Duodenal mucosa (tissue), 2 donors: Measurements from ENCODE around the gene ACYP2.
"Not testable (repeated sequence)": the region's sequence is repeated elsewhere in the genome, so short reads cannot be mapped to it uniquely, and the experiment has no call there.

Source experiments
- H3K27ac ChIP-seq: one replicate; pipeline ENCODE4 v1.7.0; 2013; ENCODE audit warnings: low read depth, low read length
- H3K27me3 ChIP-seq, 2 donors: one replicate each; pipeline ENCODE4 v1.7.0; 2013; ENCODE audit warnings: low read length in 2 of 2, control low read depth in 1 of 2; ENCODE audit not compliant: insufficient read depth in 2 of 2, control insufficient read depth in 1 of 2
- H3K36me3 ChIP-seq, 2 donors: one replicate each; pipeline ENCODE4 v1.7.0; 2013; ENCODE audit warnings: low read length in 2 of 2, control low read depth in 1 of 2; ENCODE audit not compliant: insufficient read depth in 2 of 2, control insufficient read depth in 1 of 2
- H3K4me1 ChIP-seq, 2 donors: one replicate each; pipeline ENCODE4 v1.7.0; 2013; ENCODE audit warnings: low read length in 2 of 2, control low read depth in 1 of 2; ENCODE audit not compliant: insufficient read depth in 2 of 2, control insufficient read depth in 1 of 2
- H3K4me3 ChIP-seq, 2 donors: one replicate each; pipeline ENCODE4 v1.7.0; 2013; ENCODE audit warnings: low read length in 2 of 2, low read depth in 1 of 2
- H3K9ac ChIP-seq, 2 donors: one replicate each; pipeline ENCODE4 v1.7.0; 2013; ENCODE audit warnings: low read length in 2 of 2, low read depth in 1 of 2
- H3K9me3 ChIP-seq, 2 donors: one replicate each; pipeline ENCODE4 v1.7.0; 2013; ENCODE audit warnings: low read length in 2 of 2, control low read depth in 1 of 2; ENCODE audit not compliant: control insufficient read depth in 1 of 2

ACYP2 gene

DNA sequence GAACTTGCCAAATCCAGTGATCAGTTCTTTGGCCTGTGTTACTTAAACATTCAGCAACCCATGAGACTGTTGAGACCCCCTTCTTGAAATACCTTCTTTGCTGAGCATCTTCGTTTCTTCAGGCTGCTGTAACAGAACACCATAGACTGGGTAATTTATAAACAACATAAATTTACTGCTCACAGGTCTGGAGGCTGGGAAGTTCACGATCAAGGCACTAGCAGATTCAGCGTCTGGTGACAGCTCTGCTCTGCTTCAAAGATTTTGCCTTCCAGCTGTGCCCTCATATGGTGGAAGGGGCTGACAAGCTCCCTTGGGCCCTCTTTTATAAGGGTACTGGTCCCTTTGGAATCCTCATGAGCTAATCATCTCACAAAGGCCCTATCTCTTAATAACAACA lies 169.4 kb downstream of the ACYP2 start:
- Histone ChIP-seq H3K27ac (no peak overlapping the region), H3K27me3 (no peaks in the 10 kb centered on the region), H3K4me3 (no peak overlapping the region), H3K9me3 (no peaks in the 10 kb centered on the region), H3K36me3 (no peaks in the 10 kb centered on the region), H3K4me1 (no peaks in the 10 kb centered on the region), H3K9ac (no peak overlapping the region)

DNA sequence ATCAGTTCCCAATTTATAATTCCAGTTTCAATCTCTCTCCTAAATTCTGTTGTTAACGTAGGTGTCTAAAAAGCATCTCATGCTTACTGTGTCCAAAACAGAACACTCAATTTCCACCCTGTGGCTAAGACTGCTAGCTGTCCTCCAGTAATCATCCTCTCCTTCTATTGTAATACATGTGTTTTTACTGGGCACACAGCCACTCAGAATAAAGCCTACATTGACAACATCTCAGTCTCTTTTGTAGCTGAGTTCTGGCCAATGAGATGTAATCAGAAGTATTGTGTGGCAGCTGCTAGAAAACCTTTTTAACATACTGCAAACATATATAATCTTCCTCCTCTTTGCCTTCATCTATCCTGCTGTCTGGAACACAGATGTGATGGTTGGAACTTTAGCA lies 170.0 kb downstream of the ACYP2 start:
- Histone ChIP-seq H3K4me3 (no peak overlapping the region), H3K36me3 (no peaks in the 10 kb centered on the region), H3K4me1 (no peaks in the 10 kb centered on the region), H3K27ac (no peak overlapping the region), H3K27me3 (no peaks in the 10 kb centered on the region), H3K9me3 (no peaks in the 10 kb centered on the region), H3K9ac (no peak overlapping the region)

DNA sequence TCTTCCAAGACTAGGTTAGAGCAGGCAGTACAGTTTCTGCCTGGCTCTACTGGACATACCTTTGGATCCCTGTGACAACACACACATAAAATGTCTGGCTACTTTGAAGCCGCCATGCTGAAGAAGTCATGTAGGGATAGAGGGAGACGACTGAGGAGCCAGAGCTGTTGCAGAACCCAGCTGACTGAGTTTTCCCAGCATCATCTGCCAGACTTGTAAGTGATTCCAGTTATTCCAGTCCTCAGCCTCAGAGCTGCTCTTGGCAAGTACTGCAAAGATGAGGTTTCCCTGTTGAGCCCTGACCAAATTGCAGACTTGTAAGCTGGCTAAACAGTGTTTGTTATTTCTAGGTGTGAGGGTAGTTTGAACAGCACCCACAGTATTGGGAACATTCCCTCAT lies 172.1 kb downstream of the ACYP2 start:
- H3K36me3 ChIP-seq = no peaks in the 10 kb centered on the region
- no peaks in the 10 kb centered on the region for H3K4me1 ChIP-seq
- H3K27me3 ChIP-seq = no peaks in the 10 kb centered on the region
- no peaks in the 10 kb centered on the region for H3K9me3 ChIP-seq
- H3K4me3 ChIP-seq = no peak overlapping the region
- H3K27ac ChIP-seq = no peak overlapping the region
- H3K9ac ChIP-seq = no peak overlapping the region

DNA sequence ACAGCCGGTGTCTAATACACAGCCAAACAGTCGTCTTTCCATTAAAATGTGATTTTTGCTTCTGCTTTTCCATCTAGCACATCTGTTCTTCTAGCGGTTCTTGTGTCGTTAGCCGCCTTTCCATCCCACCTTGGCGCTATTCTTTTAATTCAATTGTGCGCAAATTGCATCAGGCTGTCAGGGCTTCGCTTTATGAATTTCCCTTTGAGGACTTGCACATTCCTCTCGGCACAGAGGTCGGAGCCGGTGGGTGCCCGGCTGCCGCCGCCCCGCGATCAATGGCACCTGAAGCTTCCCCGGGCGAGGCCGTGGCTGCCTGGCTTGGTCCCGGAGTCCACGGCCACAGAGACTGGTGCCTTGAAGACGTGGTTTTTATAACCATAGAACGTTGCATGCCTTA lies 174.5 kb downstream of the ACYP2 start:
- H3K27me3 ChIP-seq = no peaks in the 10 kb centered on the region
- no peak overlapping the region for H3K9ac ChIP-seq
- no peaks in the 10 kb centered on the region for H3K9me3 ChIP-seq
- H3K27ac ChIP-seq = no peak overlapping the region
- no peak overlapping the region for H3K4me3 ChIP-seq
- H3K36me3 ChIP-seq = no peaks in the 10 kb centered on the region
- no peaks in the 10 kb centered on the region for H3K4me1 ChIP-seq

DNA sequence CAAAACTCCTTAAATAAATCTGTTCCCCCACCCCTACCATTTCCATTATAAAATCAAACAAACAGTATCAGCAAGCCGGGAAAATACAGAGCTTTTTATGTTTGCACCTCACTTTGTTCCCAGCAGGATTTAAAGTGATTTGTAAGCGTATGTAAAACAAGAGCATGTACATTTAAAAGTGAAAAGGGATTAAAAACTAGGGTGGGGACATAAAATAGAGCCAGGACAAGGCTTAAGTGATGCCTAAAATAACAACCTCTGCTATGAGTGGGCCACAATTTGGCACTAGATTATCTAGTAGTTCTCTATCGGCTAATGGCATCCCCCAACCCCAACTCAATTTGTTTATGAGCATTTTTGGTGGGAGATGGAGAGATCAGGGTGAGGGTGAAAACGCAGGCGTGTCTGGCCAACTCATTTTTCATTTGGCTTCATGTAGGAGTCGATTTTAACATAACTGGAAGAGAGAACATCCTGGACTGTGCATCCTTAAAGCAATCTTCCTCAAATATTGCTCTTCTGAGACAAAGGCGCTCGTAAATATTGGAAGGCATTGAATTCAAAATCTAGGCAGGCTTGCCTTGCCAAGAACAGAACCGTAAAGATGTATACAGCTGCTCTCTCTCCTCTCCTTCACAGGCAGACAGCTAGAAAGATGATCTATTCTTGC lies 175.1 kb downstream of the ACYP2 start:
- Histone ChIP-seq H3K9me3 (no peaks in the 10 kb centered on the region), H3K27ac (no peak overlapping the region), H3K27me3 (no peaks in the 10 kb centered on the region), H3K9ac (no peak overlapping the region), H3K36me3 (no peaks in the 10 kb centered on the region), H3K4me3 (no peak overlapping the region), H3K4me1 (no peaks in the 10 kb centered on the region)

DNA sequence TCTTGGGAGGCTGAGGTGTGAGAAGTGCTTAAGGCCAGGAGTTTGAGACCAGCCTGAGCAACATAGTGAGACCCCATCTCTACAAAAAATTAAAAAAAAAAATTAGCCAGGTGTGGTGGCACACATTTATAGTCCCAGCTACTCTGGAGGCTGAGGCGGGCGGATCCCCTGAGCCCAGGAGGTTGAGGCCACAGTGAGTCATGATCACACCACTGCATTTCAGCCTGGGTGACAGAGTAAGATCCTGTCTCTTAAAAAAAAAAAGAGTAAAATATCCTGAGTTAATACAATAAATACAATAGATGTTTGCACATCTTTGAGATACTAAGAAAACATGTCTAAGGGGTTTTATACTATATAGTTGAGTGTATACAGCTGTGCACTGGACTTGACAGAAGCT lies 179.2 kb downstream of the ACYP2 start:
- not testable (repeated sequence) for H3K4me1 ChIP-seq, H3K27ac ChIP-seq, H3K9me3 ChIP-seq, H3K27me3 ChIP-seq, H3K9ac ChIP-seq, H3K36me3 ChIP-seq, H3K4me3 ChIP-seq

DNA sequence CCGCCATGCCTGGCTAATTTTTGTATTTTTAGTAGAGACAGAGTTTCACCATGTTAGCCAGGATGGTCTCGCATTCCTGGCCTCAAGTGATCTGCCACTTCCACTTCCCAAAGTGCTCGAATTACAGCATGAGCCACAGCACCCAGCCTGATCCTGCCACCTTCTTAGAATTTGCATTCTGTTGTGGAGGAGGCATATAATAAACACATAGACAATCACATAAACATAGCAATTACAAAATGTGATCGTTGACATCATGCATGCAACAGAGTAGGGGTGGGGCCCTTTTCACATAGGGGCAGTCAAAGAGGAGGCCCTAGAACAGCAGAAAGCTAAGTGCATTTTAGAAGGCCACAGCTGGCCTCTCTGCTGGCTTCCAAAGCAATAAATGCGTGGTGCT lies 180.5 kb downstream of the ACYP2 start:
- no peaks in the 10 kb centered on the region for H3K4me1 ChIP-seq
- no peaks in the 10 kb centered on the region for H3K27me3 ChIP-seq
- H3K4me3 ChIP-seq = no peak overlapping the region
- H3K9me3 ChIP-seq = no peaks in the 10 kb centered on the region
- no peak overlapping the region for H3K27ac ChIP-seq
- H3K36me3 ChIP-seq = no peaks in the 10 kb centered on the region
- no peak overlapping the region for H3K9ac ChIP-seq

DNA sequence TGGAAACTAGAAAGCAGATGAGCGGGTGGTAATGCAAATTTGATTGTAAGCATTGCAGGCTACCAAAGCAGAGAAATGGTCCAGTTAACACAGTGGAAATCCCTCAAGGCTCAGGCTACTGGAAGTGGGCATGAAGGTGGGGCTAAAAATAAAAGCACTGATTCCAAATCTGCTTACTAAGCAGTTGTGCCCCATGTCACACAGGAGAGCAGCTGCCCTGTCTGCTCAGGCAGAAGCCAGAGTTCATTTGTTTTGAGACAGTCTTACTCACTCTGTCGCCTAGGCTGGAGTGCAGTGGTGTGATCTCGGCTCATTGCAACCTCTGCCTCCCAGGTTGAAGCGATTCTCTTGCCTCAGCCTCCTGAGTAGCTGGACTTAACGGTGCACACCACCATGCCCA lies 183.1 kb downstream of the ACYP2 start:
- no peaks in the 10 kb centered on the region for H3K36me3 ChIP-seq
- H3K27me3 ChIP-seq = no peaks in the 10 kb centered on the region
- H3K4me3 ChIP-seq = no peak overlapping the region
- no peak overlapping the region for H3K27ac ChIP-seq
- no peaks in the 10 kb centered on the region for H3K4me1 ChIP-seq
- no peak overlapping the region for H3K9ac ChIP-seq
- no peaks in the 10 kb centered on the region for H3K9me3 ChIP-seq

DNA sequence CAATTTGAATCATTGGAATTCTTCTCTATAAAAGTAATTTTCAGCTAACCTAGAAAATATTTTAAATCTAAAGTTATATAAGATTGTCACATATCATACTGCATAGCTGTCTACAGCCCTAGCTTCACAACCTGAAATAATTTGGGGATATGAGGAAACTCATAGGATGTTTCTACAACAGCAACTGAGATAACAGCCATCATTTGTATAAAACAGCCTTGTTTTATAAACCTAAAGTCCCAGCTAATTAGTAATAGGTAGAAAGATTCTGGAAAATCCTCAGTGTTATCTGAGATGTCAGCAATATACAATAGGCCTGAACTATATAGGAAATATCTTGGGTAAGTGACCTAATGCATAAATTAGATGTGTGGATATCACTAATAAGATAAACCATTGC lies 188.2 kb downstream of the ACYP2 start:
- H3K4me3 ChIP-seq = no peak overlapping the region
- H3K9me3 ChIP-seq = no peaks in the 10 kb centered on the region
- H3K4me1 ChIP-seq = no peaks in the 10 kb centered on the region
- no peak overlapping the region for H3K27ac ChIP-seq
- no peak overlapping the region for H3K9ac ChIP-seq
- no peaks in the 10 kb centered on the region for H3K27me3 ChIP-seq
- H3K36me3 ChIP-seq = no peaks in the 10 kb centered on the region

DNA sequence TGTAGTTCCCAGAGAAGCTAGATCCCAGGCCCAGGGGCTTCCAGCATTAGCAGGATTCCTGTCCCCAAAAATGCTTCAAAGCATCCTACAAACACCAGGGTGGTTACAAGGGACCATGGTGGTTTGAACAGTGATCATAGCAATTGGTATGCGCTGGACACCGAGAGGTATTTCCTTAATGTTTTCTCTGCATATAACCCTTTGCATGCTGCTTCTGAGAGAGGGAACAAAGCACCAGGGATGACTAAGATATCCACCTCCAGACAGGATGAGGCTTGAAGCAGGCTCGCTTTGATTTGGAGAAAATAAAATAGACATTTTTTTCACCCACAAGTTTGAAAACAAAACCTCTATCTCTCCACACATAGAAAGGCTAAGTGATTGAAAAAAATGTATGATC lies 191.1 kb downstream of the ACYP2 start:
- H3K9me3 ChIP-seq = no peaks in the 10 kb centered on the region
- H3K4me1 ChIP-seq = no peaks in the 10 kb centered on the region
- no peak overlapping the region for H3K27ac ChIP-seq
- no peak overlapping the region for H3K4me3 ChIP-seq
- H3K9ac ChIP-seq = no peak overlapping the region
- H3K27me3 ChIP-seq = no peaks in the 10 kb centered on the region
- H3K36me3 ChIP-seq = no peaks in the 10 kb centered on the region

DNA sequence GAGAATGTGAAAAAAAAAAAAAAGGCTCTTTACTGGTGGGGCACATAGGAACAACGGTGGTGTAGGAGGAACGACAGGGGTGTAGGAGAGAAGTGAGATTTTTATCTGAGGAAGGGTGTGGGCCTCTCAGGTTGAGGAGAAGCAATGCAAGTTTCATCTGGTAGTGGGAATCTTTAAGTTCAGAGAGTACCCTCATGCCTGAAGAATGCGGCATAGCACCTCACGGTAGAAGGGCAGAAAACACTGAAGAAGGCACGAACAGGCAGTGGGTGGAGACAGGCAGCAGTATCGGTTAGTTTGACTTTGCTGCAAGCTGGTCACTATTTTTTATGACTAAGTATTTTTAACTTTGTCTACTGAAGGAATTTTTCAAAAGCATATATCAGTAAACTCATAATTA lies 192.8 kb downstream of the ACYP2 start:
- H3K27ac ChIP-seq = no peak overlapping the region
- no peaks in the 10 kb centered on the region for H3K9me3 ChIP-seq
- no peaks in the 10 kb centered on the region for H3K4me1 ChIP-seq
- H3K27me3 ChIP-seq = no peaks in the 10 kb centered on the region
- H3K36me3 ChIP-seq = no peaks in the 10 kb centered on the region
- H3K9ac ChIP-seq = no peak overlapping the region
- H3K4me3 ChIP-seq = no peak overlapping the region
